Stromal cell of bone marrow (primary cell): ENCODE data around the gene GNLY.
"Not testable (repeated sequence)": the region's sequence is repeated elsewhere in the genome, so short reads cannot be mapped to it uniquely, and the experiment has no call there.

ENCODE experiments used
- DNase-seq: peaks from one replicate; pipeline ENCODE4 v3.0.0-alpha.2; 2012; ENCODE audit warnings: low read depth

The GNLY gene

GRCh38 chr2:85665264-85665937 lies 28.8 kb upstream of the GNLY start:
- no peak for DNase-seq

GRCh38 chr2:85666016-85666415 lies 28.1 kb upstream of the GNLY start:
- DNase-seq = no peak

GRCh38 chr2:85666435-85667316 lies 27.5 kb upstream of the GNLY start:
- no peak for DNase-seq

GRCh38 chr2:85667561-85668008 lies 26.6 kb upstream of the GNLY start:
- DNase-seq = no peak

GRCh38 chr2:85668009-85668856 lies 25.9 kb upstream of the GNLY start, which contains the start of gene SFTPB:
Gene SFTPB, minus strand, starts transcription at chr2:85668199. Its CDS starts 16 bp downstream, at chr2:85668183.
- no peak for DNase-seq

- DNase-seq = no peak
Observed at GRCh38 chr2:85668857-85669142, 25.4 kb upstream of the GNLY start.

GRCh38 chr2:85669549-85669948 lies 24.6 kb upstream of the GNLY start:
- DNase-seq = no peak

GRCh38 chr2:85670416-85670815 lies 23.7 kb upstream of the GNLY start:
- not testable (repeated sequence) for DNase-seq

GRCh38 chr2:85672456-85672855 lies 21.7 kb upstream of the GNLY start:
- no peak for DNase-seq

GRCh38 chr2:85673716-85674375 lies 20.3 kb upstream of the GNLY start:
- no peak for DNase-seq

- no peak for DNase-seq
Observed at GRCh38 chr2:85674417-85674816, 19.7 kb upstream of the GNLY start.

- DNase-seq = no peak
Observed at GRCh38 chr2:85675427-85675826, 18.7 kb upstream of the GNLY start.

GRCh38 chr2:85675866-85676548 lies 18.2 kb upstream of the GNLY start:
- DNase-seq = no peak

GRCh38 chr2:85678377-85678776 lies 15.8 kb upstream of the GNLY start:
- no peak for DNase-seq

GRCh38 chr2:85678794-85679672 lies 15.1 kb upstream of the GNLY start:
- peak; percentile 40 for DNase-seq

- no peak for DNase-seq
Observed at GRCh38 chr2:85680707-85681371, 13.3 kb upstream of the GNLY start.

GRCh38 chr2:85681372-85681763 lies 12.8 kb upstream of the GNLY start:
- no peak for DNase-seq

GRCh38 chr2:85681776-85682175 lies 12.4 kb upstream of the GNLY start:
- DNase-seq = no peak

- peak; percentile 19 for DNase-seq
Observed at GRCh38 chr2:85682378-85682777, 11.8 kb upstream of the GNLY start.

- DNase-seq = no peak
Observed at GRCh38 chr2:85684380-85684779, 9.8 kb upstream of the GNLY start.
